HG02678 (cell line): Measurements from ENCODE around the gene PHACTR4.
"Not testable (repeated sequence)": the region's sequence is repeated elsewhere in the genome, so short reads cannot be mapped to it uniquely, and the experiment has no call there.

Experiments
- ATAC-seq: cut with Tn5 transposase; IDR thresholded peaks from one replicate; pipeline ENCODE4 v1.9.1; 2021; ENCODE audit warnings: mild to moderate bottlenecking, moderate library complexity; ENCODE audit not compliant: unreplicated experiment

The PHACTR4 gene

GRCh38 chr1:28519946-28520725 lies 150.6 kb downstream of the PHACTR4 start:
- ATAC-seq: no peak

- not testable (repeated sequence) for ATAC-seq
Measured at GRCh38 chr1:28520796-28521195, 151.3 kb downstream of the PHACTR4 start.

- no peak for ATAC-seq
Measured at GRCh38 chr1:28521502-28522164, 152.1 kb downstream of the PHACTR4 start.

GRCh38 chr1:28522537-28522936 lies 153.0 kb downstream of the PHACTR4 start:
- ATAC-seq: not testable (repeated sequence)

GRCh38 chr1:28525002-28525642 lies 155.6 kb downstream of the PHACTR4 start:
- not testable (repeated sequence) for ATAC-seq

- ATAC-seq: no peak
Measured at GRCh38 chr1:28526886-28527285, 157.3 kb downstream of the PHACTR4 start.

GRCh38 chr1:28530456-28530855 lies 160.9 kb downstream of the PHACTR4 start:
- ATAC-seq: no peak

GRCh38 chr1:28534671-28535070 lies 165.1 kb downstream of the PHACTR4 start:
- no peak for ATAC-seq

GRCh38 chr1:28535180-28535579 lies 165.6 kb downstream of the PHACTR4 start:
- no peak for ATAC-seq

- no peak for ATAC-seq
Measured at GRCh38 chr1:28537457-28538199, 168.1 kb downstream of the PHACTR4 start.

GRCh38 chr1:28538286-28538685 lies 168.7 kb downstream of the PHACTR4 start:
- no peak for ATAC-seq

- ATAC-seq: no peak
Measured at GRCh38 chr1:28540651-28541050, 171.1 kb downstream of the PHACTR4 start.

- ATAC-seq: not testable (repeated sequence)
Measured at GRCh38 chr1:28541414-28542015, 172.0 kb downstream of the PHACTR4 start.

- no peak for ATAC-seq
Measured at GRCh38 chr1:28545246-28545628, 175.7 kb downstream of the PHACTR4 start.

GRCh38 chr1:28548318-28548717 lies 178.8 kb downstream of the PHACTR4 start:
- no peak for ATAC-seq
